ENCODE data around the gene AGBL1.

GRCh38 chr15:86647810-86648440 lies 568.3 kb downstream of the AGBL1 start:
- TF ChIP-seq CTCF (IDR thresholded peaks at IDR 0.05; ENCODE audit: low read depth, low read length, missing input control) (no peak), RXRA (IDR thresholded peaks at IDR 0.05) (no peak), RAD21 (IDR thresholded peaks at IDR 0.05) (no peak), SP1 (IDR thresholded peaks at IDR 0.05) (no peak), GABPA (IDR thresholded peaks at IDR 0.05 in 1 of 2, conservative IDR thresholded peaks at IDR 0.05 in 1 of 2) (no peak), REST (IDR thresholded peaks at IDR 0.05) (no peak), MAX (IDR thresholded peaks at IDR 0.05) (no peak), YY1 (IDR thresholded peaks at IDR 0.05) (no peak), FOXA1 (IDR thresholded peaks at IDR 0.05) (no peak), ZBTB33 (IDR thresholded peaks at IDR 0.05) (no peak), TAF1 (conservative IDR thresholded peaks at IDR 0.05) (no peak), NR2F2 (IDR thresholded peaks at IDR 0.05) (no peak), EGR1 (IDR thresholded peaks at IDR 0.05; ENCODE audit: low read depth in 2 of 2) (no peak)
